ENCODE results near the gene FADS6. TPM values are rescaled to one million over a fixed set of nuclear protein-coding genes. Genes with fewer than 3 reads are reported as not detected.

The FADS6 gene
- polyA plus RNA-seq, 1 experiment = not detected

DNA sequence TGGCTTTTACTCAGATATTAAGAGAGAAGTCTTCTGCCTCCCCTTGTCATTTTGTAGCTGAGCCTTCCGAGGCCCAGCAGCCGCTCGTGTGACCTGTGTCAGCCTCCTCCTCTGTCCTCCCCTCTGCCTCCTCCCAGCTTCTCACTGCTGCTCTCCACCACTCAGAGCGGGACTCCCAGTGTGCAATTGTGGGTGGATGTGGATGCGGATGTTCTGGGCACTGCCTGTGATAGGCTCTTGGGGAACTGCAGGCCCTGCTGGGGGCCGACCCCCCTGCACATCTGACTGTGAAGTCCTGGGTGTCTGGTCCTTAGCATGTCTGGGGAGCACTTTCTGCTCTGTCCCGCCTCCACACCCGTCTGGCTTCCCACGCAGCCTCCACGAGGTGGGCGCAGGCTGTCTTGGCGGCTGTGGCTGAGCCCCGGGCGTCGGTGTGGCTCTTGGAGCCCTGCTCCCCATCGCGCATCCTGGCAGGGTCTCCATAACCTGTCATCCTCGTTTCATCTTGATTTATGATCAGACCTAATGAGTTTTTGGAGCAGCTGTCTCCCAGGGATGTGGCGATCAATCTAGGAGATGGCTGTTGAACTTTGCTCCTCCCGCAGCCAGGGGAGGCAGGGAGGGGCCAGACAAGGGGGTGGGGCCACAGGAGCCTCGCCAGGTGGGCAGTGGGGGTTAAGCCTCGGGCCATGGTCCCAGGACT is 61.8 kb downstream of the FADS6 start:
- CTCF ChIA-PET = interaction anchor here (1.2 to 4.0 kb wide), 3 partner anchors 9 to 12 kb away, joined by 3 to 18 read pairs (median 3); no protein-coding TSS in a partner anchor
- POLR2A ChIA-PET = no interaction called here
- no peak for DNase-seq (ENCODE audit: low read depth)
- H3K27me3 ChIP-seq (ENCODE audit: control insufficient read depth, insufficient read depth, low read length) = no peaks in the 10 kb centered on the region
- H3K36me3 ChIP-seq (ENCODE audit: control insufficient read depth, insufficient read depth, low read length) = peaks cover 6% of the 10 kb centered on the region; the same call in 1 of the 2 replicates
- TF ChIP-seq, protein P1, sequence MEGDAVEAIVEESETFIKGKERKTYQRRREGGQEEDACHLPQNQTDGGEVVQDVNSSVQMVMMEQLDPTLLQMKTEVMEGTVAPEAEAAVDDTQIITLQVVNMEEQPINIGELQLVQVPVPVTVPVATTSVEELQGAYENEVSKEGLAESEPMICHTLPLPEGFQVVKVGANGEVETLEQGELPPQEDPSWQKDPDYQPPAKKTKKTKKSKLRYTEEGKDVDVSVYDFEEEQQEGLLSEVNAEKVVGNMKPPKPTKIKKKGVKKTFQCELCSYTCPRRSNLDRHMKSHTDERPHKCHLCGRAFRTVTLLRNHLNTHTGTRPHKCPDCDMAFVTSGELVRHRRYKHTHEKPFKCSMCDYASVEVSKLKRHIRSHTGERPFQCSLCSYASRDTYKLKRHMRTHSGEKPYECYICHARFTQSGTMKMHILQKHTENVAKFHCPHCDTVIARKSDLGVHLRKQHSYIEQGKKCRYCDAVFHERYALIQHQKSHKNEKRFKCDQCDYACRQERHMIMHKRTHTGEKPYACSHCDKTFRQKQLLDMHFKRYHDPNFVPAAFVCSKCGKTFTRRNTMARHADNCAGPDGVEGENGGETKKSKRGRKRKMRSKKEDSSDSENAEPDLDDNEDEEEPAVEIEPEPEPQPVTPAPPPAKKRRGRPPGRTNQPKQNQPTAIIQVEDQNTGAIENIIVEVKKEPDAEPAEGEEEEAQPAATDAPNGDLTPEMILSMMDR (IDR thresholded peaks at IDR 0.05; ENCODE audit: insufficient read depth, low read depth, low read length) = no peak
- H3K4me3 ChIP-seq (ENCODE audit: low read depth, low read length) = no peak overlapping the region

DNA sequence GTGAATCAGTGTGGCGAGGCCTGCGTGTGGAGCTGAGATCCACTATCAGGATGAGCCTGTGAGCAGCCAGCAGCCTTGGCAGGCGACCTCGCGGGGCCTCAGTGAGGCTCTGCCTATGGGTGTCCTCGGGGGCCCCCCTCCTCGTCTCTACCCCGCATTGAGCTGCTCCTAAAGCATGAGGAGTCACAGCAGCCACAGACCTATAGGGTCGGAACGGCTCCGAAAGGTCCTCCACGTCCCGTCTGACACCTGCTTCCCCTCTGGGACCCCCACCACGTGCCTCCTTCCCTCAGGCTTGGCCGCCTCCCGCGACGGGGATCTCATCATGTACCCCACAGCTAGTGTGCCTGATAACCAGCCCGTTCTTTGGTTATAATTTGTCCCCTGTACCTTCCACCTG is 62.6 kb downstream of the FADS6 start:
- DNase-seq (ENCODE audit: low read depth) = no peak
- H3K36me3 ChIP-seq (ENCODE audit: control insufficient read depth, insufficient read depth, low read length) = peaks cover 1% of the 10 kb centered on the region; the same call in 1 of the 2 replicates
- H3K27me3 ChIP-seq (ENCODE audit: control insufficient read depth, insufficient read depth, low read length) = no peaks in the 10 kb centered on the region
- H3K4me3 ChIP-seq (ENCODE audit: low read depth, low read length) = no peak overlapping the region
- POLR2A ChIA-PET = no interaction called here
- TF ChIP-seq, protein P1 (IDR thresholded peaks at IDR 0.05; ENCODE audit: insufficient read depth, low read depth, low read length) = no peak
- CTCF ChIA-PET = interaction anchor here (1.2 to 1.6 kb wide), 3 partner anchors 8 to 31 kb away, joined by 3 to 4 read pairs (median 3); no protein-coding TSS in a partner anchor

DNA sequence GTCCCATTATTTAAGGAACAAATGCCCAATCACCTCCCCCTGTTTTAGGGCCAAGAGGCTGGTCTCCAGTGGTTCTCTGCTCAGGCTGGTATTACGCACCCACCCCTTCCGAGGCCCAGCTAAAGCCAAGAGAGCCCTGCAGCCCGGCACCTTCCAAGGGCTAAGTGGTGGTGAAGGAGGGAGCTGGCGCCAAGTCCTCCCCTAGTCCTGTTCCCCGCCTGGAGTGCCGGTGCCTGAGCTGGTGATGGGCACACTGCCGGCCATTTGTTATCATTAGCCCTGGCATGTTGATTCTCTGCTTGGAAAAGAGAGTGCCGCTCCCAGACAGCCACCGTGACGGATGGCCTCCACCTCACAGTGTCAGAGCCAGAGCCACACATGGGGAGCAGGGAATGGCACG is 65.6 kb downstream of the FADS6 start:
- DNase-seq (ENCODE audit: low read depth) = no peak
- no peaks in the 10 kb centered on the region for H3K27me3 ChIP-seq (ENCODE audit: control insufficient read depth, insufficient read depth, low read length)
- TF ChIP-seq, protein P1 (IDR thresholded peaks at IDR 0.05; ENCODE audit: insufficient read depth, low read depth, low read length) = no peak
- POLR2A ChIA-PET = interaction anchor here (0.7 kb wide), 1 partner anchor 59 kb away, joined by 18 read pairs; no protein-coding TSS in a partner anchor
- CTCF ChIA-PET = interaction anchor here (1.7 kb wide), 1 partner anchor 16 kb away, joined by 9 read pairs; no protein-coding TSS in a partner anchor
- no peak overlapping the region for H3K4me3 ChIP-seq (ENCODE audit: low read depth, low read length)
- peaks cover 7% of the 10 kb centered on the region for H3K36me3 ChIP-seq (ENCODE audit: control insufficient read depth, insufficient read depth, low read length)

Other genes with a start within 250 kb of the FADS6 start
- gene CD300LF, start 180.7 kb downstream of the FADS6 start, polyA plus RNA-seq (2011; rRNA removed) = not detected in 2 replicates
- 0.06 and 0.12 TPM in 2 replicates for gene RAB37, start 156.4 kb downstream of the FADS6 start, polyA plus RNA-seq (2011; rRNA removed)
- 13.7 and 16.3 TPM in 2 replicates for gene NHERF1, start 145.0 kb downstream of the FADS6 start, polyA plus RNA-seq (2011; rRNA removed)
- gene NAT9, start 117.3 kb downstream of the FADS6 start, polyA plus RNA-seq (2011; rRNA removed) = 39.5 and 50.6 TPM in 2 replicates
- 0.04 TPM in 1 of 2 replicates, not detected in the other for gene GRIN2C, start 33.7 kb downstream of the FADS6 start, polyA plus RNA-seq (2011; rRNA removed)
- 20.2 and 38.0 TPM in 2 replicates for gene FDXR, start 20.6 kb downstream of the FADS6 start, polyA plus RNA-seq (2011; rRNA removed)
- not detected in 2 replicates for gene USH1G, start 29.6 kb upstream of the FADS6 start, polyA plus RNA-seq (2011; rRNA removed)
- gene OTOP2, start 30.6 kb upstream of the FADS6 start, polyA plus RNA-seq (2011; rRNA removed) = not detected in 2 replicates
- gene OTOP3, start 42.3 kb upstream of the FADS6 start, polyA plus RNA-seq (2011; rRNA removed) = not detected in 2 replicates
- 1.7 and 1.8 TPM in 2 replicates for gene HID1, start 79.1 kb upstream of the FADS6 start, polyA plus RNA-seq (2011; rRNA removed)
- 12.5 and 19.6 TPM in 2 replicates for gene CDR2L, start 94.0 kb upstream of the FADS6 start, polyA plus RNA-seq (2011; rRNA removed)
- 44.2 and 50.8 TPM in 2 replicates for gene MRPL58, start 119.0 kb upstream of the FADS6 start, polyA plus RNA-seq (2011; rRNA removed)
- 160 and 304 TPM in 2 replicates for gene ATP5PD, start 153.3 kb upstream of the FADS6 start, polyA plus RNA-seq (2011; rRNA removed)
- gene KCTD2, start 153.6 kb upstream of the FADS6 start, polyA plus RNA-seq (2011; rRNA removed) = 23.5 and 28.0 TPM in 2 replicates
- 8.7 and 18.3 TPM in 2 replicates for gene SLC16A5, start 194.3 kb upstream of the FADS6 start, polyA plus RNA-seq (2011; rRNA removed)
- 5.7 and 6.9 TPM in 2 replicates for gene ARMC7, start 216.3 kb upstream of the FADS6 start, polyA plus RNA-seq (2011; rRNA removed)
- 38.3 and 61.8 TPM in 2 replicates for gene NT5C, start 238.1 kb upstream of the FADS6 start, polyA plus RNA-seq (2011; rRNA removed)